HG03159 (cell line): ENCODE measurements around the gene ZDHHC24.

ENCODE experiments used
- ATAC-seq: cut with Tn5 transposase; IDR thresholded peaks from one replicate; pipeline ENCODE4 v1.9.1; 2021; ENCODE audit warnings: mild to moderate bottlenecking, moderate library complexity; ENCODE audit not compliant: unreplicated experiment

ZDHHC24 gene

DNA sequence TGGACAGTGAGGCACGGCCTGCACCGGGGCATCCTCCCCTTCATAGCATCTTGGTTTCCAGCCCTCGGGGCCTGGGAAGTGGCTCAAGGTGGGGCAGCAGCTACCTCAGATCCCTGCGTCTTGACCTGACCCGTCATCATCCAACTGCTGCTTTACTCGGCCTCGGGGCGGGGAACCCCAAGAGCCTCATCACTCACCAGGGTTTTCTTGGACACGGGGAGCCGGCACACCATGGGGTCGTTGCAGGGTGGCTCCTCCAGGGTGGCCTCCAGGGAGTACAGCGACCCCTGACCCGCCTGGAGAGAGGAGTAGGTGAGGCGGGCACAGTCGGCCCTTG lies 21.9 kb upstream of the ZDHHC24 start:
- ATAC-seq, result no peak

DNA sequence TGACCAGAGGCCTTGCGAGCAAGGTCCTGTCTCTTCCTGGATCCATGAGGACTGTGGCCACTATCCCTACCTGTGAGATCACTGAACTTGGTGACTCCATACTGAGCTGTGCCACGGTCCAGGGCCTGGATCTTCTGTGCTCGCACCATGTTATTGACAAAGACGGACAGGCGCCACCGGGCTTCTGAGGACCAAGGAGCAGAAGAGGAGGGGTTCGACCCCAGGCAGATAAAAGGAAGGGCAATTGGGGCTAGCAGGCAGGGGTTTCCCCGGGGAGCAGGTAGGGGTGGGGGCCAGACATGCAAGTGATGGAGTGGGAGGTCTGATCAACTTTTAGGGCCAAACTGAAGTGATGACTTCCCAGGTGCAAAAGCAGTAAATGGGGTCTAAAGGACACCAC lies 20.4 kb upstream of the ZDHHC24 start:
- no peak for ATAC-seq

DNA sequence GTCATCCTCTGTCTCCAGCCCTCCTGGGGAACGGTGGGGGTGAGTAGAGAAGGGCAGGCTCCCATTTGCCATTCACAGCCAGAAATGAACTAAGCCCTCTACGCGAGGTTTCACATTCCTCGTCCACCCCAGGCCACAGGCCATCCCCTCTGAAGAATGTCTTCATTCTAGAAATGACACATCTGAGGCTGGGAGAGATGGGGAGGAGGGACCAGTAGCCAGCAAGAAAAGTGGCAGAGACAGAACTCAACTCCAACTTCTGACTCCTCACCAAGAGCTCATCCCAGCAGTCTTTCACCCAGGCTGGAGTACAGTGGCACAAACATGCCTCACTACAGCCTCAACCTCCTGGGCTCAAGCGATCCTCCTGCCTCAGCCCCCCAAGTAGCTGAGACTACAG lies 19.1 kb upstream of the ZDHHC24 start:
- no peak for ATAC-seq

DNA sequence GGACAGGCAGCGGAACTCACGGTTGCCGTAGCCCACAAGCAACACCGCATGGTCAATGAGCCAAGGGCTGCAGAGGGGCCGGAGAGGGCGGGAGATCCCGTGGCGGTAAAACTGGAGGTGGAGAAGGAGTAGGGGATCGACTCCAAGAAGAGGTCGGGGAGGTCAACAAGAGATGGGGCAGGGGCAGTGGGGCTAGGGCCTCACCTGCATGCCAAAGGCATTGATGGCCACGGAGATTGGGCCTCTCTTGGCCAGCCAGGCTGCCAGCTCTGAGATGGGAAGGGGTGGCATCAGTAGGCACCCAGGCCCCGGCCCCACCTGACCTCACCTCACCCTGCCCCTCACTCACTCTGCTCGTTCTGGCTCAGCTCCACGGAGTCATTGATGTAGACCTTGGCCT lies 18.7 kb upstream of the ZDHHC24 start:
- no peak for ATAC-seq

DNA sequence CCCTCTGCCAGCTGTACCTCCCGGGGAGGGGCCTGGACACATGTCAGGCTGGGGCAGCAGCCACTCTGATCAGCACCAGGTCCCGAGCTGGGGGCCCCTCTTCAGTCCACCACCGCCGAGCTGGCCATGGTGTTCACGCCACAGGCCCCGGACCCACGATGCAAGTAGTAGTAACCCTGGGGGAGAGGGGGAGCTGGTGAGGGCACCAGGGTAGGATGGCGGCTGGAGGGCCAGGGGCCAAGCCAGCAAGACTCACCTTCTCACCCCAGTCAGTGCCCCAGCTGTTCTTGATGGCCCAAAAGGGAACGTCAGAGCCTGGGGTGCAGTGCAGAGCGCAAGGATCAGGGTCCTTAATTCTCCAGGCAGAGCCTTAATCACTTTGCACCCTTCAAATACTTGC lies 18.0 kb upstream of the ZDHHC24 start:
- no peak for ATAC-seq

DNA sequence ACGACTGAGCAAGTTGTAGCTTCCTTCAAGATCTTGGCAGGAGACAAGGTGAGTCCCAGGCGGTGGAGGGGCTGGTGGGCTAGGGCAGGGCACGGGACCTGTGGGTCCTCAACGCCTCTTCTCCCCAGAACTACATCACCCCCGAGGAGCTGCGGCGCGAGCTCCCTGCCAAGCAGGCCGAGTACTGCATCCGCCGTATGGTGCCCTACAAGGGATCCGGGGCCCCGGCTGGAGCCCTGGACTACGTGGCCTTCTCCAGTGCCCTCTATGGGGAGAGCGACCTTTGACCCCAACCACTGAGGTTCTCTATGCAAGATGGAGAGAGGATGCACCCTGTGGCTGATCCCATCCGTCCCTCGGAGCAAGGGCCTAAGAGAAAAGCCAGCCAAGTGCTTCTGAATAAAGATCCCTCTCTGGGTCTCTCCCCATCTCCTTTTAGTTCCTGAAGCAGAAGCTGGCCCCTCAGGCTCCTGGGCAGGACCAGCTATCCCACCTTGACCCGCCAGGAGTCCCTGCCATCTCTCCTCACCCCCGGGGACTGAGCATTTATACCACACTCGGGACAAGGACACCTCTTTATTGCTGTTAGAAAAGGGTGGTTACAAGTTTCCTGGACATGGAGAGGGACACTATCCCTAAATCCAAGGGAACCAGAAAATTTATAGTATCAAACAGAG lies 17.2 kb upstream of the ZDHHC24 start:
- ATAC-seq, result no peak

DNA sequence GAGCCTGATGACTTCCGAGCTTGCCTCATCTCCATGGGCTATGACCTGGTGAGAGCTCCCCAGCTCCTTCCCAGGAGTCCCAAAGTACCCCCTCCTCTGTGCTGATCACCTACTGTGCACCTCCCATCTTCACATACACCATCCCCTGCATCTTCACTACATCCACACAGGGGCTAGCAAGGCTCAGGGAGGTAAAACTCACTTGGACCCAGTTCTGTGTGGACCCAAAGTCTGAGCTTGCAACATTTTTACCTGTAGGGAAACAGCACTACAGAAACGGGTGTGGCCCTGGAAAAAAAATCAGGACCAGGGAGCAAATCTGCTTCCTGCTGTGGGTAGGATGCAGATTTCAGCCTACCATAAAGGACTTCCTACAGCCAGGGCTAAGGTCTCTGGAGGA lies 16.4 kb upstream of the ZDHHC24 start:
- no peak for ATAC-seq

DNA sequence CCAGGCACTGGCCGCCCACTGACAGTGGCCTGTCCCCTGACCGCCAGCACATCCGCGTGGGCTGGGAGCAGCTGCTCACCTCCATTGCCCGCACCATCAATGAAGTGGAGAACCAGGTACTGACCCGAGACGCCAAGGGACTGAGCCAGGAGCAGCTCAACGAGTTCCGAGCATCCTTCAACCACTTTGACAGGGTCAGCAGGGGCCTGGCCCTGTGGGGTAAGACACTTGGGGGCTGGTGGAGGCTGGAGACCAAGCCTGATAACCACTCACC lies 16.1 kb upstream of the ZDHHC24 start:
- no peak for ATAC-seq

DNA sequence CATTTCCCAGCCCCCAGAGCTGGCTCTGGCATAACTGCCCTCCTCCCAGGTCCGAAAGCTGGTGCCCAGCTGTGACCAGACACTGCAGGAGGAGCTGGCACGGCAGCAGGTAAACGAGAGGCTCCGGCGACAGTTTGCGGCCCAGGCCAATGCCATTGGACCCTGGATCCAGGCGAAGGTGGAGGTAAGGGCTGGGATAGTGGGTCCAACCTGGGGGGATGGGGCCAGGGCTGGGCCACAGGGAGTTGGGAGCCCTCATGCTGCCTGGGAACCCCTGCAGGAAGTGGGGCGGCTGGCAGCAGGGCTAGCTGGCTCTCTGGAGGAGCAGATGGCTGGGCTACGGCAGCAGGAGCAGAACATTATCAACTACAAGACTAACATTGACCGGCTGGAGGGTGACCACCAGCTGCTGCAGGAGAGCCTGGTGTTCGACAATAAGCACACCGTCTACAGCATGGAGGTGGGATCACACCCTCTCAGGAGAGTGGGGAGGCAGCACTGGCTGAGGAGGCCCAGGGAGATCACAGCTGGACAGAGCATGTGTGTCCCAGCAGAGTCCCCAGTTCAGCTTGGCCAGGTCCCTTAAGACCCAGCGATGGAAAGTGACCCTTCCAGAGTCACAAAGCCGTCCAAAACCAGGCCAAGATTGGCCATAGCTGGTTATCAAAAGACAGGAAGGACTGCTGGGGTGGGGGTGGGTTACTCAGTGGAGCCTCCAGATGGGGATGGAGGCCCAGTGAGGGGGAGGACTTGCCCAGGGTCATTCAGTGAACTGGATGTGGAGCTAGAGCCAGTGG lies 15.5 kb upstream of the ZDHHC24 start:
- ATAC-seq, result no peak

DNA sequence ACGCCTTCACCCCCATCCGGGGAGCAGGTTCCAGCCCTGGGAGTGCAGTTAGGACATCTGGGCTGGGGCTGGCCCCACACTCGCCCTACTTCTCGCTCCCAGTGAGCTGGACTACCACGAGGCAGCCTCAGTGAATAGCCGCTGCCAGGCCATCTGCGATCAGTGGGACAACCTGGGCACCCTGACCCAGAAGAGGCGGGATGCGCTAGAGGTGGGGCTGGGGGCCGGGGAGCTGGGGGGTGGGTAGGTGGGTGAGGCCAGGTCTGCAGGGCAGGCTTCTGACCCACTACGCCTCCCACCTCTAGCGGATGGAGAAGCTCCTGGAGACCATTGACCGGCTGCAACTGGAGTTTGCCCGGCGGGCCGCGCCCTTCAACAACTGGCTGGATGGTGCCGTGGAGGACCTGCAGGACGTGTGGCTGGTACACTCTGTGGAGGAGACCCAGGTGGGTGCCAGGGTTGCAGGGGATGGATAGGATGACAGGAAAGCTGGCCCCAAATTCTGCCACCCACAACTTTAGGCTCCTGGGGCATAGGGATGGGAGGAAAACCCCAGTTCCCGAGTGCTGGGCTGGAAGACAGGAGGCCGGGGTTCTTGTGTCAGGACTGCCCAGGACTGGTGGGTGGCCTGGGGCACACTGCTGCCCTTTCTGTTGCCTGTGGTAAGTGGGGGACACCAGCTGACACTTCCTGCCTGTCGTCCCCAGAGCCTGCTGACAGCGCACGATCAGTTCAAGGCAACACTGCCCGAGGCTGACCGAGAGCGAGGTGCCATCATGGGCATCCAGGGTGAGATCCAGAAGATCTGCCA lies 14.2 kb upstream of the ZDHHC24 start:
- ATAC-seq, result no peak

DNA sequence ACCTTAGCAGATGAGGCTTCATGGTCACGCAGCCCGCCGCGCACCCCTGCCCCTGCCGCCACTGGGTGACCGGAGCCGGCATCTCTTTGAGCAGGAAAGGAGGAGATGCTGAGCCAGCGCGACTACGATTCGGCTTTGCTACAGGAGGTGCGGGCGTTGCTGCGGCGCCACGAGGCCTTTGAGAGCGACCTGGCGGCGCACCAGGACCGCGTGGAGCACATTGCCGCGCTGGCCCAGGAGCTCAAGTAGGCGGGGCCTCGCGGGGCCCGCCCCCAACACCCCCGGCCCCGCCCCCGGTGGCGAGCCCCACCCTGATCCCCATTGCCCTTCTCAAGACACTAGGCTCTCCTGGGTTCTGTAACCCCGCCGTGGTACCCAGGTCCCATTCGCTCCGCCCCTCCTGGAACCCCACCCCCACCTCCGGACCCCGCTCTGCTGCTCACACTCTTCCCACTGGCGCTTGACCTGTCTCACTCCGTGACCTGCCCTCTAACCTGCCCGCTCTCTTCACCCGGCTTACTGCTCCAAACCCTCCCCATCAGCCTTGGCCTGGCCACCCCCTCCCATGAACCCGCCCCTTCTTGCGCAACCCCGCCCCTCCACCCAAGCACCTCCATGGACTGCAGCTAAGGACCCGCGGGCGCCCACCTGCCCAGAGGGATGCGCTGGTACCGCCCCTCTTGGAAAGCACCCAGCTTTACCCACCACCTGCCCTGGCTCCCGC lies 13.5 kb upstream of the ZDHHC24 start:
- ATAC-seq, result no peak

DNA sequence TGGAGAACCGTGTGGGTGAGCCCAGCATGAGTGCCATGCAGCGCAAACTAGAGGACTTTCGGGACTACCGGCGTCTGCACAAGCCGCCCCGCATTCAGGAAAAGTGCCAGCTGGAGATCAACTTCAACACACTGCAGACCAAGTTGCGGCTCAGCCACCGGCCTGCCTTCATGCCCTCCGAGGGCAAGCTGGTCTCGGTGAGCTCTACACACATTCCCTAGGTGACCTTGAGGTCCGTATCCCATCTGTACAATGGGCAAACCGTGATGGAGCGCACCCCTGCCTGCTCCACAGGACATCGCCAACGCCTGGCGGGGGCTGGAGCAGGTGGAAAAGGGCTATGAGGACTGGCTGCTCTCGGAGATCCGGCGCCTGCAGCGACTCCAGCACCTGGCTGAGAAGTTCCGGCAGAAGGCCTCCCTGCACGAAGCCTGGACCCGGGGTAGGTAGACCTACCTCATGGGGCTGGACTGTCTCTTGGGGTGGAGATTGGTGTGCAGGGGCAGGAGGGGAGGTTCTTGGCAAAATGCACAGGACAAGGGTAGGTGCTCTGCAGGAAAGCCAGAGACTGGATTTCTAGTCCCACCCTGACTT lies 12.0 kb upstream of the ZDHHC24 start:
- no peak for ATAC-seq

DNA sequence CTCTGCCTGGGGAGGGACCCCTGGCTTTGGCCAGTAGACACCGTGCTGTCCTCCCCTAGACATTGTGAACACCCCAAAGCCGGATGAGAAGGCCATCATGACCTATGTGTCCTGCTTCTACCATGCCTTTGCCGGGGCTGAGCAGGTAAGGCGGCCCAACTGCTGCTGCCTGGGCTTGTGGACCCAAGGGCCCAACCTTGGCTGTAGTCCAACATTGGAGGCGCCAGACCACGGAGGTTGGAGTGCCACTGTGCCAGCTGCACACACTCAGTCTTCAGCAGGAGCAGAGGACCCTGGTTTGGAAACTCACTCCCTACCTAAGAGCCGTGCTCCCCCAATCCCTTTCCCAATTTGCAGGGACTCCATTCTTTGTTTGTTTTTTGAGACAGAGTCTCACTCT lies 10.2 kb upstream of the ZDHHC24 start:
- no peak for ATAC-seq

DNA sequence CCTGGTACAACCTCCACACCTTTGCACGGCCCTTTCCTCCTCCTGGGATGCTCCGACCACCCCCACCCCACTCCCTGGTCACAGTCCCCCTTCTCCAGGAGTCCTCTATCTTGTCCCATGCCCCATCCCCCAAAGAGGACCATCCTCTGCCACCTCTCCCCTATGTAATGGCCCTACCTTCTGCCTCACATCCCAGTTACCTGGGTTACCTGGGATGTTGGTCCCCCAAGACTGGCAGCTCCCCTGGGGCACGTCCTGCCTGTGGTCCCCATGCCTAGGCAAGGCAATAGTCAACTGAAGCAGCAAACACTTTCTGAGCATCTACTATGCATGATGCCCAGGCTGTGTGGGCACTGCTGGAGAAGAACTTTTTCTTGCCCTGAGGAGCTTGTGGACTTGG lies 9.6 kb upstream of the ZDHHC24 start:
- no peak for ATAC-seq

DNA sequence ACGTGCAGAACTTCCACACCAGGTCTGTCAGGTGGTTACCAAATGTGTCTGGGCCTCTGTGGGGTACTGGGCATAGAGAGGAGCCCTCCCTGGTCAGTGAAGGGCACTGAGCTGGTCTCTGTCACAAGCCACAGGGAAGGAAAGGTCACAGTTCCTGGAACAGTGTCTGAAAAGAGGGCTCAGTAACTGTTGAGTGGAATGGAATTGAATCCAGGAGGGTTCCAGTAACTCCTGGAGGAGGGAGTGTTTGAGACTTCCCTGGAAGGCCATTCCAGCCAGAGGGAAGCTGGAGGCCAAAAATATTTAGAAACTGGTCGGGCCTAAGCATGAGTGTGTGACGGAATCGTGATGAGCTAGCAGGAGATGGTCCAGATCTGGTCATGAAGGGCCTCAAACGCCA lies 8.8 kb upstream of the ZDHHC24 start:
- no peak for ATAC-seq

DNA sequence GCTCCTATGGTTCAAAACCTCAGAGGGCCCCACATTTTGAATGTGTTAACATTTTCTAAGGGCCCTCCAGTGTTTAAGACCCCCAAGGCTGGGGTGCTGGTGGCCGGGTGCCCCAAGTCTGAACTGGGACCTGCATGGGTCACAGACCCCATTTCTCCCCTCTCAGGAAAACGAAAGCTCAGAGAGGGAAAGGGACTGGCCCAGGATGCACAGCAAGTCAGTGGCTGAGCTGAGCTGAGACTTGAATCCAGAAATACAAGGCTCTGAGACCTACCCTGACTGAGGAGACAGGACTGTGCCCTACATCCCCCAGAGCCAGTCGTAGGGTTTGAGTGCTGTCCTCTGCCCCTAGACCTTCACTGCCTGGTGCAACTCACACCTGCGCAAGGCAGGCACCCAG lies 5.0 kb upstream of the ZDHHC24 start:
- ATAC-seq, result no peak

DNA sequence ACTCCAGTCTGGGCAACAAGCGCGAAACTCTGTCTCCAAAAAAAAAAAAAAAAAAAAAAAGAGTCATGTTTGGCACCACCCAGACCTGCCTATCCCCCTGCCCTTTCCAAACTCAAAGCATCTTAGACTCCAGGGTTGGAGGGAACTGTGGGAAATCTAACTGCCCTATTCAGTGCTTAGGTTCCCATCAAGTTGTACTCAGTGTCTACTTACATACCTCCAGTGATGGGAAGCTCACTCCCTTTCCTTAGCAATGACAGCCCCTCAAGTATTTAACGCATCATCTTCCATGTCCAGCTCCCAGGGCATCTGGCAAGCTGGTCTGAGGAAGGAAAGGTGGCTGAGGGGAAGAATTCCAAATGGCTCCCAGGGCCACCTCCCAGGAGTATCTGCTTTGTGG lies 3.8 kb upstream of the ZDHHC24 start:
- ATAC-seq, result no peak

DNA sequence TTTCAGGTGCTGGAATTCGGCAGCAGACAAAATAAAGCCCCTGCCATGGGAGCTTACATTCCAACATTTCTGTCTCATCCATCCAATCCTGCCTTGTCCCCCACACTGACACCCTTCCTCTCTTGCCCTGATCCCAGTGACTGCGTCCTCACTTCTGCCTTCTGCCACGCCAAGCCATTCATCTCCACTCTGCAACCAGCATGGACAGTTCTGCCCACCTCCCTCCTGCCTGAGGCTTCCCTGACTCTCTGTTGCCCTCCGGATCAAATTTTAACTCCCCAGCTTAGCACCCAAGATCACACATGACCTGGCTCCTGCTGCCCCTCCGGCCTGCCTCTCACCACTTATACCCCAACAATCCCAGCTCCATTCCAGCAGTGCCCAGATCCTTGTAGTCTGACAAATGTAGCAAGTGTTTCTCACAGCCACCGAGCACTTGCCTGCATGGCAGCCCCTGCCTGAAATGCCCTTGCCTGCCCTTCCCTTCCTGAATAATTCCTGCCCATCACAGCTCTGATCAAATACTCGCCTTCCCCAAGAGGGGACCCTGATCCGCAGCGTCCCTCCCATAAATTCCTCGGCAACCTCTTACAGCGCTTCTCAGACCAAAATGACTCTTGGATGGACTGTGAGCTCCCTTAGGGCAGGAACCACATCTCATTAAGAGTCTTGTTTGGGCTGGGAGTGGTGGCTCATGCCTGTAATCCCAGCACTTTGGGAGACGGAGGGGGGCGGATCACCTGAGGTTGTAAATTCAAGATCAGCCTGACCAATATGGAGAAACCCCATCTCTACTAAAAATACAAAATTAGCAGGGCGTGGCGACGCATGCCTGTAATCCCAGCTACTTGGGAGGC lies 3.2 kb upstream of the ZDHHC24 start:
- no peak for ATAC-seq

DNA sequence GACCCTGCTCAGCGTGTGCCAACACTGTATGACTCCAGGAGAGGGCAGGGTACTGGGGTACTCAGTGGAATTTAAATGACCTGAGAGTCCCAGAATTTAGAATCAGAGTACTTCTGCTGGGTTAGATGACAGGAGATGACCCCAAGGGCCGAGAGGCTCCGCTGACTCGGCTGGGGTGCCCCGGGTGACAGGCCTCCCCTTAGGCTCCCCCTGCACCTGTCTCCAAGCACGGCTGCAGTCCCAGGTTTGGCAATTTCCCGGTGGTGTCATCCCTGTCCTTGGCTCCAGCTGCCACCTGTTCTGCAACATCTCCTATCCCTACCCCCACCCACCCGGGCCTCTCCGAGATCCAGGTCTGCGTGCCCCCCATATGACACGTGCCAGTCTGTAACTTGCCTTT lies 2.2 kb upstream of the ZDHHC24 start:
- ATAC-seq, result no peak

DNA sequence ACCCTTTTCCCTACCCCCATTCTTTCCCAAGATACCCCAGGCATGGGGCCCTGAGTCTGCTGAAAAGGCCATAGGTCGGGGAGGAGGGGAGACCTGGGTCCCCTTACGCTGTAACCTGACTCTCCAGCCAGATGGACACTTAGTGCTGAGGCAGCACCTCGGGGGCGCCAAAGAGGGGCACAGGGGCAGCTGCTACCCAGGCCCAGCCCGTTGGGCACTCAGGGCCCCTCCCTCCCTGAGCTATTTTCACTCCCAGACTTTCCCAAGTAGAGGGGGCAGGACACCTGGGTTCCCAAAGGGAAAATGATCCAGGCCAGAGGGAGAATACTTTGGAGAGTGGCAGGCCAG lies 1.8 kb upstream of the ZDHHC24 start:
- no peak for ATAC-seq
